Measurements from ENCODE around the gene LRRD1.

- TF ChIP-seq CTCF (IDR thresholded peaks at IDR 0.05; ENCODE audit: low read depth, low read length) (no peak), EZH2phosphoT487 (IDR thresholded peaks at IDR 0.05; ENCODE audit: low read depth) (no peak)
Observed at GRCh38 chr7:92205987-92206386, 27.0 kb upstream of the LRRD1 start.
